GM12878 (cell line): ENCODE results near the gene IMMP2L.

Experiments
- ATF7 ChIP-seq: fragments of 450-650 bp; IDR thresholded peaks from 2 replicates; pipeline ENCODE4 v1.6.1; 2016; ENCODE audit warnings: low read depth, mild to moderate bottlenecking
- BCLAF1 ChIP-seq: fragments of 450-650 bp; IDR thresholded peaks from 2 replicates; pipeline ENCODE4 v1.6.1; 2017; ENCODE audit warnings: antibody characterized with exemption, mild to moderate bottlenecking, moderate library complexity
- CTCF ChIP-seq, 3 experiments: IDR thresholded peaks in 2 of 3; conservative IDR thresholded peaks in 1 of 3; 2 replicates each; pipeline ENCODE4 v1.5.1; 2011; ENCODE audit warnings: low read depth in 3 of 3, low read length in 3 of 3, mild to moderate bottlenecking in 3 of 3, control low read depth in 2 of 3, moderate library complexity in 2 of 3, inconsistent platforms in 1 of 3, mixed read lengths in 1 of 3; ENCODE audit not compliant: control insufficient read depth in 2 of 3, insufficient read depth in 1 of 3; ENCODE audit errors: extremely low read depth in 1 of 3
- MAX ChIP-seq: IDR thresholded peaks from 2 replicates; pipeline ENCODE4 v1.6.1; 2012; ENCODE audit warnings: low read depth, low read length, improper control_type of control experiment
- USF2 ChIP-seq: IDR thresholded peaks from 2 replicates; pipeline ENCODE4 v1.6.1; 2011; ENCODE audit warnings: low read depth, low read length, improper control_type of control experiment, borderline replicate concordance
- ZNF274 ChIP-seq: IDR thresholded peaks from one replicate; pipeline ENCODE4 v1.8.0; 2011; ENCODE audit not compliant: insufficient read length, insufficient read depth

GRCh38 chr7:110827936-110828335, 734.4 kb downstream of the IMMP2L start:
- TF ChIP-seq ZNF274 (no peak), CTCF (IDR thresholded peaks at IDR 0.05 in 2 of 3, conservative IDR thresholded peaks at IDR 0.05 in 1 of 3; ENCODE audit: control insufficient read depth in 2 of 3, extremely low read depth in 1 of 3, insufficient read depth in 1 of 3, low read depth in 3 of 3, low read length in 3 of 3) (no peak), MAX (no peak), USF2 (no peak), BCLAF1 (no peak), ATF7 (no peak)
